Urothelium cell line (cell line): Measurements from ENCODE around the gene CNTN1.

ENCODE experiments used
- DNase-seq: peaks from one replicate; pipeline ENCODE4 v3.0.0; 2011; ENCODE audit warnings: low spot score, mixed read lengths
- FAIRE-seq: peaks from 2 replicates; lab custom pipeline; 2011; peaks lifted over from hg19 to GRCh38; lab: Jason Lieb, UNC

The CNTN1 gene

GRCh38 chr12:40762072-40762471 is 69.8 kb downstream of the CNTN1 start:
- DNase-seq (no peak), FAIRE-seq (no peak)

- DNase-seq (no peak), FAIRE-seq (no peak)
These were observed 76.1 kb downstream of the CNTN1 start for GRCh38 chr12:40768125-40768864.

- FAIRE-seq, result no peak
These were observed 77.6 kb downstream of the CNTN1 start for GRCh38 chr12:40769846-40770245.

GRCh38 chr12:40770781-40771180 is 78.5 kb downstream of the CNTN1 start:
- no peak for DNase-seq
- FAIRE-seq, result no peak

More at GRCh38 chr12:40769846-40770245, 77.6 kb downstream of the CNTN1 start:
- DNase-seq, result no peak

- DNase-seq (no peak), FAIRE-seq (no peak)
These were observed 83.4 kb downstream of the CNTN1 start for GRCh38 chr12:40775661-40776060.

- DNase-seq (no peak), FAIRE-seq (no peak)
These were observed 91.9 kb downstream of the CNTN1 start for GRCh38 chr12:40784102-40784501.

- DNase-seq, result no peak
- FAIRE-seq, result no peak
These were observed 96.0 kb downstream of the CNTN1 start for GRCh38 chr12:40788276-40788675.

- DNase-seq (no peak), FAIRE-seq (no peak)
These were observed 100.7 kb downstream of the CNTN1 start for GRCh38 chr12:40792792-40793386.

GRCh38 chr12:40793471-40793870 is 101.2 kb downstream of the CNTN1 start:
- DNase-seq (no peak), FAIRE-seq (no peak)

GRCh38 chr12:40794087-40794486 is 101.8 kb downstream of the CNTN1 start:
- DNase-seq (no peak), FAIRE-seq (no peak)

GRCh38 chr12:40801082-40801481 is 108.8 kb downstream of the CNTN1 start:
- FAIRE-seq (no peak), DNase-seq (no peak)

- DNase-seq, result no peak
These were observed 109.6 kb downstream of the CNTN1 start for GRCh38 chr12:40801861-40802260.

GRCh38 chr12:40802656-40803055 is 110.4 kb downstream of the CNTN1 start:
- DNase-seq, result no peak
- no peak for FAIRE-seq

More at GRCh38 chr12:40801861-40802260, 109.6 kb downstream of the CNTN1 start:
- no peak for FAIRE-seq

- FAIRE-seq (no peak), DNase-seq (no peak)
These were observed 127.3 kb downstream of the CNTN1 start for GRCh38 chr12:40819436-40820108.

- no peak for FAIRE-seq
- DNase-seq, result no peak
These were observed 128.7 kb downstream of the CNTN1 start for GRCh38 chr12:40820794-40821484.

GRCh38 chr12:40825156-40825555 is 132.9 kb downstream of the CNTN1 start:
- FAIRE-seq (no peak), DNase-seq (no peak)

GRCh38 chr12:40827683-40828592 is 135.7 kb downstream of the CNTN1 start:
- no peak for FAIRE-seq
- no peak for DNase-seq

- FAIRE-seq (no peak), DNase-seq (no peak)
These were observed 136.4 kb downstream of the CNTN1 start for GRCh38 chr12:40828593-40828990.

- no peak for FAIRE-seq
- DNase-seq, result peak; percentile 18
These were observed 137.5 kb downstream of the CNTN1 start for GRCh38 chr12:40829738-40830144.

- no peak for DNase-seq
- FAIRE-seq, result no peak
These were observed 139.7 kb downstream of the CNTN1 start for GRCh38 chr12:40831916-40832315.
